CD4-positive, alpha-beta T cell (primary cell): ENCODE results near the gene RNF26. TPM values are rescaled to one million over a fixed set of nuclear protein-coding genes. Genes with fewer than 3 reads are reported as not detected.

Source experiments
- ATAC-seq: fragments of 200-7000 bp; cut with Tn5 transposase; one replicate; pipeline ENCODE4 v1.10.0; 2022; ENCODE audit warnings: mild to moderate bottlenecking; ENCODE audit not compliant: poor library complexity
- CTCF ChIA-PET: fragments of 350-600 bp; sonication (Branson Sonifier 250); formaldehyde crosslinking; loops from one replicate; lab custom pipeline; 2021; ENCODE audit warnings: antibody characterized with exemption, inconsistent platforms; lab: Charles Lee
- POLR2A ChIA-PET: fragments of 350-600 bp; sonication (Branson Sonifier 250); formaldehyde crosslinking; loops from one replicate; lab custom pipeline; 2021; ENCODE audit warnings: antibody characterized with exemption, inconsistent platforms; lab: Charles Lee
- DNase-seq, 14 experiments: peaks; one replicate each; pipeline ENCODE4 v3.0.0-alpha.2; 2013 to 2020; ENCODE audit warnings: mixed read lengths in 2 of 14
- H3K27ac ChIP-seq, 2 donors: one replicate each; pipeline versions ENCODE4 v1.5.1 to v1.7.0; 2013; ENCODE audit warnings: low read length in 2 of 2, low read depth in 1 of 2, mild to moderate bottlenecking in 1 of 2
- H3K27me3 ChIP-seq, 2 experiments: 1 replicate in 1 of 2; 2 replicates in 1 of 2; pipeline versions ENCODE4 v1.6.1 to v1.7.0; 2013; ENCODE audit warnings: low read length in 2 of 2, control low read depth in 1 of 2, mild to moderate bottlenecking in 1 of 2, moderate library complexity in 1 of 2; ENCODE audit not compliant: insufficient read depth in 2 of 2, control insufficient read depth in 1 of 2
- H3K36me3 ChIP-seq: one replicate; pipeline ENCODE4 v1.6.1; 2013; ENCODE audit warnings: low read length, control low read depth; ENCODE audit not compliant: insufficient read depth
- H3K4me1 ChIP-seq: one replicate; pipeline ENCODE4 v1.6.1; 2013; ENCODE audit warnings: low read length, control low read depth; ENCODE audit not compliant: insufficient read depth
- H3K4me3 ChIP-seq: one replicate; pipeline ENCODE4 v1.5.1; 2013; ENCODE audit warnings: mild to moderate bottlenecking, low read length, moderate library complexity
- H3K9me3 ChIP-seq, 2 experiments: 1 replicate in 1 of 2; 2 replicates in 1 of 2; pipeline versions ENCODE4 v1.6.1 to v1.7.0; 2013; ENCODE audit warnings: low read length in 2 of 2, mild to moderate bottlenecking in 2 of 2, control low read depth in 1 of 2, moderate library complexity in 1 of 2; ENCODE audit not compliant: control insufficient read depth in 1 of 2, insufficient read depth in 1 of 2
- H3K27ac Mint-ChIP-seq: one replicate; pipeline ENCODE4 v1.8.0; 2020; ENCODE audit warnings: mixed read lengths
- H3K27me3 Mint-ChIP-seq: one replicate; pipeline ENCODE4 v1.8.0; 2021; ENCODE audit warnings: mixed read lengths
- H3K36me3 Mint-ChIP-seq: one replicate; pipeline ENCODE4 v1.8.0; 2021; ENCODE audit warnings: low read depth, mixed read lengths
- H3K4me1 Mint-ChIP-seq: one replicate; pipeline ENCODE4 v1.8.0; 2021; ENCODE audit warnings: low read depth, mixed read lengths
- H3K4me3 Mint-ChIP-seq: one replicate; pipeline ENCODE4 v1.8.0; 2020; ENCODE audit warnings: mild to moderate bottlenecking, mixed read lengths
- H3K9me3 Mint-ChIP-seq: one replicate; pipeline ENCODE4 v1.8.0; 2020; ENCODE audit warnings: mixed read lengths
- CTCF ChIP-seq: fragments of 200-600 bp; IDR thresholded peaks from one replicate; pipeline ENCODE4 v1.8.0; 2022; ENCODE audit warnings: antibody characterized with exemption, mild to moderate bottlenecking
- intact Hi-C, 2 experiments: fragments of 100-400 bp; cut with DNase I in 1 of 2; cut with micrococcal nuclease in 1 of 2; formaldehyde crosslinking; loops; one replicate each; pipeline versions ENCODE4 v1.15.1 to v1.9.0; 2023 to 2025; cut with DNase I, micrococcal nuclease
- total RNA-seq, 174 experiments: library from RNA in 2 of 174; stranded (reverse) in 2 of 174; gene quantifications; one replicate each; pipeline ENCODE4 v1.2.3 and lab custom pipeline; 2021 to 2026

Gene RNF26
- total RNA-seq, 2 experiments from 2014 or later = 18.3 to 20.5 TPM

- peaks cover 35% of the 10 kb centered on the region for H3K4me1 Mint-ChIP-seq
- Histone ChIP-seq H3K36me3 (peaks cover 33% of the 10 kb centered on the region), H3K4me1 (peaks cover 26% of the 10 kb centered on the region), H3K9me3 (no peaks in the 10 kb centered on the region), H3K27ac (peak overlapping the region; percentile 39 to 53), H3K27me3 (no peaks in the 10 kb centered on the region), H3K4me3 (no peak overlapping the region)
- no peaks in the 10 kb centered on the region for H3K9me3 Mint-ChIP-seq
- ChIA-PET CTCF (interaction anchor here (0.8 to 1.6 kb wide), 4 partner anchors 9 to 138 kb away, joined by 3 to 4 read pairs (median 3); partner anchors contain the start of genes CBL and NLRX1), POLR2A (interaction anchor here (0.6 to 3.8 kb wide), 7 partner anchors 8 to 376 kb away, joined by 3 to 15 read pairs (median 4); partner anchors contain the start of gene MCAM)
- peak overlapping the region; percentile 62 for H3K4me3 Mint-ChIP-seq
- ATAC-seq = peak; percentile 95
- H3K36me3 Mint-ChIP-seq = peaks cover 52% of the 10 kb centered on the region
- TF ChIP-seq CTCF = no peak
- no peaks in the 10 kb centered on the region for H3K27me3 Mint-ChIP-seq
- H3K27ac Mint-ChIP-seq = peak overlapping the region; percentile 96
- intact Hi-C loops = no loop called here
- peak in 11 of 14 experiments; percentile 20 to 77 (median 40) for DNase-seq
Measured at GRCh38 chr11:119306373-119306890, 27.9 kb upstream of the RNF26 start.

- Histone ChIP-seq H3K27ac (peak overlapping the region in 1 of 2 donors; percentile 23), H3K4me1 (peaks cover 26% of the 10 kb centered on the region), H3K4me3 (no peak overlapping the region), H3K27me3 (no peaks in the 10 kb centered on the region), H3K36me3 (peaks cover 25% of the 10 kb centered on the region), H3K9me3 (no peaks in the 10 kb centered on the region)
- DNase-seq (no peak), ATAC-seq (no peak)
- peaks cover 35% of the 10 kb centered on the region for H3K4me1 Mint-ChIP-seq
- no peak overlapping the region for H3K4me3 Mint-ChIP-seq
- ChIA-PET POLR2A (interaction anchor here (0.8 to 3.8 kb wide), 5 partner anchors 8 to 24 kb away, joined by 3 to 15 read pairs (median 4); partner anchors contain the start of gene MCAM), CTCF (interaction anchor here (0.8 to 1.6 kb wide), 4 partner anchors 8 to 138 kb away, joined by 3 to 4 read pairs (median 3); partner anchors contain the start of genes NLRX1 and USP2)
- H3K9me3 Mint-ChIP-seq = no peaks in the 10 kb centered on the region
- peak overlapping the region; percentile 96 for H3K27ac Mint-ChIP-seq
- TF ChIP-seq CTCF = no peak
- no peaks in the 10 kb centered on the region for H3K27me3 Mint-ChIP-seq
- intact Hi-C loops = no loop called here
- H3K36me3 Mint-ChIP-seq = peaks cover 44% of the 10 kb centered on the region
Measured at GRCh38 chr11:119307219-119307618, 27.1 kb upstream of the RNF26 start.

- H3K9me3 ChIP-seq = no peaks in the 10 kb centered on the region
- no peaks in the 10 kb centered on the region for H3K9me3 Mint-ChIP-seq
- DNase-seq (no peak), ATAC-seq (no peak)
- H3K27ac Mint-ChIP-seq = peak overlapping the region; percentile 39
- CTCF ChIA-PET = interaction anchor here (1.1 to 1.6 kb wide), 4 partner anchors 8 to 73 kb away, joined by 3 to 4 read pairs (median 3); partner anchors contain the start of gene USP2
- POLR2A ChIA-PET = interaction anchor here (1.1 to 3.8 kb wide), 3 partner anchors 13 to 290 kb away, joined by 3 to 14 read pairs (median 4); partner anchors contain the start of gene RPS25
- no peak overlapping the region for H3K27ac ChIP-seq
- H3K4me1 Mint-ChIP-seq = peaks cover 31% of the 10 kb centered on the region
- no peak overlapping the region for H3K4me3 ChIP-seq
- H3K27me3 Mint-ChIP-seq = no peaks in the 10 kb centered on the region
- peaks cover 26% of the 10 kb centered on the region for H3K4me1 ChIP-seq
- peaks cover 17% of the 10 kb centered on the region for H3K36me3 ChIP-seq
- TF ChIP-seq CTCF = no peak
- no peaks in the 10 kb centered on the region for H3K27me3 ChIP-seq
- intact Hi-C loops = no loop called here
- H3K36me3 Mint-ChIP-seq = peaks cover 37% of the 10 kb centered on the region
- H3K4me3 Mint-ChIP-seq = no peak overlapping the region
Measured at GRCh38 chr11:119307974-119308373, 26.4 kb upstream of the RNF26 start.
